SK-N-SH (cell line): ENCODE data around the gene NR2E3. TPM values are rescaled to one million over a fixed set of nuclear protein-coding genes. Genes with fewer than 3 reads are reported as not detected.

Experiments used
- CTCF ChIA-PET: fragments of 300-600, 350-600 bp; formaldehyde crosslinking; extraction: SDS; loops from one replicate; lab custom pipeline; 2021; lab: Yijun Ruan, JAX
- POLR2A ChIA-PET: fragments of 350-600 bp; sonication (Branson Sonifier 250); formaldehyde crosslinking; extraction: SDS; loops from one replicate; lab custom pipeline; 2020; ENCODE audit warnings: antibody characterized with exemption, inconsistent platforms; lab: Yijun Ruan, JAX
- DNase-seq: peaks from one replicate; pipeline ENCODE4 v3.0.0; 2012
- H2AFZ ChIP-seq: fragments of 200-600 bp; sonication (generic); 2 replicates; pipeline ENCODE4 v1.8.1; 2016; ENCODE audit warnings: antibody characterized with exemption, mild to moderate bottlenecking, low read depth
- H3F3A ChIP-seq: fragments of 200-600 bp; sonication (generic); replicated peaks from 2 replicates; pipeline ENCODE3; 2016; ENCODE audit warnings: antibody characterized with exemption, mild to moderate bottlenecking; ENCODE audit not compliant: insufficient read depth
- H3K27ac ChIP-seq, 2 experiments: fragments of 200-500 bp in 1 of 2; fragments of 200-600 bp in 1 of 2; sonication (Bioruptor generic) in 1 of 2; sonication (generic), shearing (Covaris generic) in 1 of 2; 2 replicates each; pipeline versions ENCODE4 v1.5.1 to v1.6.1; 2014 to 2016; ENCODE audit warnings: low read depth in 2 of 2, inconsistent platforms in 1 of 2, low read length in 1 of 2, mild to moderate bottlenecking in 1 of 2, mixed read lengths in 1 of 2
- H3K27me3 ChIP-seq: fragments of 200-600 bp; sonication (generic), shearing (Covaris generic); 2 replicates; pipeline ENCODE4 v1.6.1; 2016; ENCODE audit warnings: mixed run types; ENCODE audit not compliant: insufficient read depth
- H3K36me3 ChIP-seq, 2 experiments: fragments of 200-500 bp in 1 of 2; fragments of 200-600 bp in 1 of 2; sonication (Bioruptor generic) in 1 of 2; sonication (generic) in 1 of 2; replicated peaks in 1 of 2; 2 replicates each; pipeline versions ENCODE3 to v1.5.1; 2014 to 2016; ENCODE audit warnings: low read length in 1 of 2, mild to moderate bottlenecking in 1 of 2; ENCODE audit not compliant: insufficient read depth in 2 of 2, control insufficient read depth in 1 of 2
- H3K4me1 ChIP-seq, 2 experiments: fragments of 200-500 bp in 1 of 2; fragments of 200-600 bp in 1 of 2; sonication (Bioruptor generic) in 1 of 2; sonication (generic), shearing (Covaris generic) in 1 of 2; 2 replicates each; pipeline versions ENCODE4 v1.5.1 to v1.6.1; 2014 to 2016; ENCODE audit warnings: low read depth in 1 of 2, low read length in 1 of 2, mixed run types in 1 of 2; ENCODE audit not compliant: insufficient read depth in 2 of 2, control insufficient read depth in 1 of 2
- H3K4me2 ChIP-seq: fragments of 200-600 bp; sonication (generic), shearing (Covaris generic); 2 replicates; pipeline ENCODE4 v1.6.1; 2017; ENCODE audit warnings: mixed run types
- H3K4me3 ChIP-seq, 2 experiments: fragments of 200-500 bp in 1 of 2; fragments of 200-600 bp in 1 of 2; sonication (Bioruptor generic) in 1 of 2; sonication (generic), shearing (Covaris generic) in 1 of 2; 2 replicates each; pipeline versions ENCODE4 v1.5.1 to v1.8.1; 2014 to 2016; ENCODE audit warnings: low read depth in 2 of 2, inconsistent platforms in 1 of 2, low read length in 1 of 2, mild to moderate bottlenecking in 1 of 2, mixed read lengths in 1 of 2, moderate library complexity in 1 of 2
- H3K79me2 ChIP-seq: fragments of 200-600 bp; sonication (generic); 2 replicates; pipeline ENCODE4 v1.8.1; 2017; ENCODE audit warnings: mild to moderate bottlenecking; ENCODE audit not compliant: insufficient read depth
- H3K9ac ChIP-seq: fragments of 200-600 bp; sonication (generic); 2 replicates; pipeline ENCODE4 v1.6.1; 2017; ENCODE audit warnings: mixed run types
- H3K9me2 ChIP-seq: fragments of 200-600 bp; sonication (generic); 2 replicates; pipeline ENCODE4 v1.6.1; 2017; ENCODE audit warnings: mixed run types
- H3K9me3 ChIP-seq: fragments of 200-600 bp; sonication (generic); 2 replicates; pipeline ENCODE4 v1.6.1; 2017; ENCODE audit warnings: mixed run types, mild to moderate bottlenecking, moderate library complexity
- H4K20me1 ChIP-seq: fragments of 200-600 bp; sonication (generic); 2 replicates; pipeline ENCODE4 v1.6.1; 2017; ENCODE audit warnings: mild to moderate bottlenecking, mixed run types; ENCODE audit not compliant: insufficient read depth
- ELF1 ChIP-seq: IDR thresholded peaks from 2 replicates; pipeline ENCODE4 v1.4.0; 2012
- FOSL2 ChIP-seq: IDR thresholded peaks from 2 replicates; pipeline ENCODE4 v1.4.0; 2012; ENCODE audit warnings: low read depth, mild to moderate bottlenecking, moderate library complexity, borderline replicate concordance
- GATA2 ChIP-seq: sonication (generic); formaldehyde crosslinking; IDR thresholded peaks from 2 replicates; pipeline ENCODE4 v1.5.0; 2020; ENCODE audit warnings: mild to moderate bottlenecking, missing genetic modification reagents
- RAD21 ChIP-seq: IDR thresholded peaks from 2 replicates; pipeline ENCODE4 v1.6.1; 2012; ENCODE audit warnings: mild to moderate bottlenecking, low read length
- RCOR1 ChIP-seq: fragments of 150-350 bp; IDR thresholded peaks from 2 replicates; pipeline ENCODE4 v1.6.1; 2017; ENCODE audit warnings: antibody characterized with exemption, low read length
- RFX5 ChIP-seq: IDR thresholded peaks from 2 replicates; pipeline ENCODE4 v1.6.1; 2012; ENCODE audit warnings: mild to moderate bottlenecking, improper control_type of control experiment, low read length
- SIN3A ChIP-seq: IDR thresholded peaks from 2 replicates; pipeline ENCODE4 v1.6.1; 2012; ENCODE audit warnings: low read depth, mild to moderate bottlenecking, low read length, moderate library complexity, borderline replicate concordance
- TAF1 ChIP-seq: IDR thresholded peaks from 2 replicates; pipeline ENCODE4 v1.6.1; 2012; ENCODE audit warnings: low read depth, mild to moderate bottlenecking, low read length, moderate library complexity, borderline replicate concordance
- TCF12 ChIP-seq: IDR thresholded peaks from 2 replicates; pipeline ENCODE4 v1.4.0; 2012
- USF1 ChIP-seq: IDR thresholded peaks from 2 replicates; pipeline ENCODE4 v1.4.0; 2012; ENCODE audit warnings: low read depth, borderline replicate concordance
- ZBTB33 ChIP-seq: IDR thresholded peaks from 2 replicates; pipeline ENCODE4 v1.4.0; 2012; ENCODE audit warnings: low read depth, borderline replicate concordance
- WGBS: methylation state at CpG from one replicate; pipeline ENCODE4 v1.1.6; 2017; ENCODE audit warnings: low lambda C conversion rate; 5-methylcytosine and 5-hydroxymethylcytosine counted together
- polyA plus RNA-seq, 3 experiments: library from polyadenylated mRNA; depleted of rRNA; stranded (reverse); fragments of >200 nt; gene quantifications; 2 replicates each; pipeline ENCODE4 v1.2.3, GENCODE V29; 2012

NR2E3 gene
- polyA plus RNA-seq, 1 of the 3 experiments (the other 2 are of a cell fraction) = 0.18 TPM

DNA sequence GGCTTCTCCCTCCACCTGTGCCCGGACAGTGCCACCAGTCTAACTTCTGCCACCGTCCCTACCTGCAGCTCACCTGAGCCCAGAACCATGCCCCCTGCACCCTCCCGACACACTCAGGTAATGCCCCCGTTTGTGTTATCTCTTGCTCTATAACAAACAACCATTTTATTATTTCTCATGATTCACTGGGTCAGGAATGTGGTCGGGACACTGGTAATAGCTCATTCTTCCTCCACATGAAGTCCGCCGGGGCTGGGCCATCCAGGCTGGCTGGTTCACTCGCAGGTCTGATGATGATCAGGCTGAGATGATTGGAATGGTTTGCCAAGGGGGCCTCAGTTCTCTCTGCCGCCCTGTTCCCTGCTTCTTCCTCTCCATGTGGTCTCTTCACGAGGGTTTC is 20.3 kb upstream of the NR2E3 start:
- TF ChIP-seq FOSL2 = peak; percentile 26; the same call in 1 of the 2 replicates
- no peak for TF ChIP-seq ELF1
- POLR2A ChIA-PET = no interaction called here
- Histone ChIP-seq H3K27ac (peak overlapping the region in 1 of 2 experiments; percentile 31; a peak in 1 of 4 replicates), H3K27me3 (no peaks in the 10 kb centered on the region), H4K20me1 (no peaks in the 10 kb centered on the region), H2AFZ (no peak overlapping the region), H3K4me1 (peaks cover 0 to 6% of the 10 kb centered on the region in 2 experiments; a peak in 2 of 4 replicates), H3K9me2 (no peaks in the 10 kb centered on the region), H3F3A (no peaks in the 10 kb centered on the region), H3K79me2 (no peaks in the 10 kb centered on the region), H3K4me3 (no peak overlapping the region), H3K9me3 (no peaks in the 10 kb centered on the region), H3K4me2 (no peak overlapping the region), H3K36me3 (no peaks in the 10 kb centered on the region), H3K9ac (no peak overlapping the region)
- CTCF ChIA-PET = interaction anchor here (0.5 to 5.1 kb wide), 4 partner anchors 10 to 366 kb away, joined by 3 to 19 read pairs (median 4); no protein-coding TSS in a partner anchor
- no peak for DNase-seq
- 73% methylated on average over 9 of the region's 10 CpGs for WGBS

- no peaks in the 10 kb centered on the region for H3F3A ChIP-seq
- TF ChIP-seq GATA2 = no peak
- H2AFZ ChIP-seq = no peak overlapping the region
- H3K4me2 ChIP-seq = 0 out of 2 replicates have a peak overlapping the region, but pooled peaks have one; percentile 18
- 95% methylated on average over 7 of the region's 7 CpGs for WGBS
- H3K27me3 ChIP-seq = no peaks in the 10 kb centered on the region
- no peaks in the 10 kb centered on the region for H4K20me1 ChIP-seq
- CTCF ChIA-PET = interaction anchor here (0.6 to 5.1 kb wide), 4 partner anchors 9 to 970 kb away, joined by 3 to 19 read pairs (median 4); no protein-coding TSS in a partner anchor
- peaks cover 0 to 6% of the 10 kb centered on the region in 2 experiments; a peak in 2 of 4 replicates for H3K4me1 ChIP-seq
- H3K79me2 ChIP-seq = no peaks in the 10 kb centered on the region
- POLR2A ChIA-PET = no interaction called here
- peak overlapping the region in 1 of 2 experiments; percentile 45; a peak in 2 of 4 replicates for H3K27ac ChIP-seq
- H3K9me2 ChIP-seq = no peaks in the 10 kb centered on the region
- no peak overlapping the region for H3K4me3 ChIP-seq
- no peak for DNase-seq
- no peaks in the 10 kb centered on the region for H3K36me3 ChIP-seq
- H3K9me3 ChIP-seq = no peaks in the 10 kb centered on the region
- no peak overlapping the region for H3K9ac ChIP-seq
Observed at GRCh38 chr15:71791975-71792374, 18.4 kb upstream of the NR2E3 start.

DNA sequence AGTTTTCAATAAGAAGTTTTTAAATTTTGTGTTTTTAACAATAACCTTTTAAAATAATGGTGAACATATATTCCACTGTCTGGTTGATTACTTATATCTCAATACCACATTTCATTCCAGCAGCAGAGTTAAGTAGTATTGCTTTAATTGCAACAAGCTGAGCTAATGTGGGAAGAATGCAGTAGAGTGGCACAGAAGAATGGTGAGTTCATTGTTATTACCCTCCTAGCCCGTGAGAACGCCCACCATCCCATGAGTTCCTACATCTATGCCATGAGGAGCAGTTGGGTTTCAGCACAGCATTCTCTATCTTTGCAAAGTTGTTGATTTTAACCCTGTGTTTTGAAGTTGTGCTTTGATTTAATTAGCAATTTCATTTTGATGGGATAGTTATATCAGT is 17.8 kb upstream of the NR2E3 start:
- Histone ChIP-seq H3K27me3 (no peaks in the 10 kb centered on the region), H3K4me1 (peaks cover 0 to 6% of the 10 kb centered on the region in 2 experiments; a peak in 2 of 4 replicates), H4K20me1 (no peaks in the 10 kb centered on the region), H2AFZ (no peak overlapping the region), H3K79me2 (no peaks in the 10 kb centered on the region), H3K9me3 (no peaks in the 10 kb centered on the region), H3K36me3 (no peaks in the 10 kb centered on the region), H3K27ac (peak overlapping the region in 1 of 2 experiments; percentile 45; a peak in 2 of 4 replicates), H3K9ac (no peak overlapping the region), H3K9me2 (no peaks in the 10 kb centered on the region), H3K4me2 (no peak overlapping the region), H3F3A (no peaks in the 10 kb centered on the region), H3K4me3 (no peak overlapping the region)
- DNase-seq = no peak
- CTCF ChIA-PET = interaction anchor here (0.6 to 5.1 kb wide), 4 partner anchors 8 to 970 kb away, joined by 3 to 19 read pairs (median 4); no protein-coding TSS in a partner anchor
- 49% methylated on average over 2 of the region's 2 CpGs for WGBS
- POLR2A ChIA-PET = no interaction called here
- TF ChIP-seq RFX5 (no peak), SIN3A (no peak), TCF12 (no peak), RAD21 (no peak), TAF1 (no peak), ZBTB33 (no peak), RCOR1 (no peak), USF1 (no peak)
